ENCODE results near the gene PLK3.
A peak's percentile ranks its signal among the peaks of the same experiment; 100 is the strongest.
"Not testable (repeated sequence)": the region's sequence is repeated elsewhere in the genome, so short reads cannot be mapped to it uniquely, and the experiment has no call there.

Gene PLK3

GRCh38 chr1:44821240-44821715 is 21.1 kb downstream of the PLK3 start:
- H3K27ac ChIP-seq = no peak overlapping the region
- TF ChIP-seq CTCF (IDR thresholded peaks at IDR 0.05) (no peak), ZFX (IDR thresholded peaks at IDR 0.05; ENCODE audit: borderline replicate concordance) (no peak)

- TF ChIP-seq CTCF (IDR thresholded peaks at IDR 0.05) = no peak
- TF ChIP-seq ZFX (IDR thresholded peaks at IDR 0.05; ENCODE audit: borderline replicate concordance) = no peak
Observed at GRCh38 chr1:44822131-44822701, 22.0 kb downstream of the PLK3 start.

GRCh38 chr1:44822981-44823451 is 22.8 kb downstream of the PLK3 start:
- TF ChIP-seq CTCF (IDR thresholded peaks at IDR 0.05) = no peak
- no peak for TF ChIP-seq ZFX (IDR thresholded peaks at IDR 0.05; ENCODE audit: borderline replicate concordance)

More at GRCh38 chr1:44822131-44822701, 22.0 kb downstream of the PLK3 start:
- H3K27ac ChIP-seq = no peak overlapping the region

GRCh38 chr1:44824392-44824791 is 24.2 kb downstream of the PLK3 start:
- H3K27ac ChIP-seq = not testable (repeated sequence)

More at GRCh38 chr1:44822981-44823451, 22.8 kb downstream of the PLK3 start:
- no peak overlapping the region for H3K27ac ChIP-seq

GRCh38 chr1:44826375-44827196 is 26.4 kb downstream of the PLK3 start:
- TF ChIP-seq ZFX (IDR thresholded peaks at IDR 0.05; ENCODE audit: borderline replicate concordance) (no peak), CTCF (IDR thresholded peaks at IDR 0.05) (no peak)
- no peak overlapping the region for H3K27ac ChIP-seq

GRCh38 chr1:44827197-44828002 is 27.2 kb downstream of the PLK3 start:
- no peak overlapping the region for H3K27ac ChIP-seq

More at GRCh38 chr1:44827197-44828002, 27.2 kb downstream of the PLK3 start:
- TF ChIP-seq CTCF (IDR thresholded peaks at IDR 0.05) (0 out of 2 replicates have a peak, but pooled peaks have one; percentile 10), ZFX (IDR thresholded peaks at IDR 0.05; ENCODE audit: borderline replicate concordance) (no peak)
